Esophagus muscularis mucosa (tissue), 4 donors: Measurements from ENCODE around the gene NBAS. TPM values are rescaled to one million over a fixed set of nuclear protein-coding genes. Genes with fewer than 3 reads are reported as not detected.
A peak's percentile ranks its signal among the peaks of the same experiment; 100 is the strongest.

Experiments
- DNase-seq: peaks from one replicate; pipeline ENCODE4 v3.0.0-alpha.2; 2017; ENCODE audit errors: extremely low spot score
- H3K27ac ChIP-seq, 4 donors: fragments of 200-600 bp; sonication (generic); replicated peaks in 1 of 4; 1 replicate in 3 of 4; 2 replicates in 1 of 4; pipeline ENCODE4 v1.5.1; 2016 to 2019; ENCODE audit warnings: mild to moderate bottlenecking in 1 of 4
- H3K27me3 ChIP-seq, 4 donors: fragments of 200-600 bp; sonication (generic); one replicate each; pipeline versions ENCODE4 v1.5.1 to v1.6.0; 2016 to 2019
- H3K36me3 ChIP-seq, 4 donors: fragments of 200-600 bp; sonication (generic); one replicate each; pipeline ENCODE4 v1.5.1; 2016 to 2019
- H3K4me1 ChIP-seq, 4 donors: fragments of 200-600 bp; sonication (generic); one replicate each; pipeline ENCODE4 v1.5.1; 2016 to 2019
- H3K4me3 ChIP-seq, 4 donors: fragments of 200-600 bp; sonication (generic); 1 replicate in 2 of 4; 2 replicates in 2 of 4; pipeline ENCODE4 v1.5.1; 2016 to 2019; ENCODE audit warnings: mild to moderate bottlenecking in 4 of 4, moderate library complexity in 1 of 4
- H3K9me3 ChIP-seq, 4 donors: fragments of 200-600 bp; sonication (generic); 1 replicate in 3 of 4; 2 replicates in 1 of 4; pipeline ENCODE4 v1.5.1; 2016 to 2019
- EP300 ChIP-seq: sonication (generic); formaldehyde crosslinking; IDR thresholded peaks from one replicate; pipeline ENCODE4 v1.6.1; 2017; ENCODE audit warnings: antibody characterized with exemption
- POLR2A ChIP-seq: fragments of 450-650 bp; IDR thresholded peaks from one replicate; pipeline ENCODE4 v1.6.1; 2017; ENCODE audit warnings: antibody characterized with exemption, moderate library complexity, mild to moderate bottlenecking, low read depth
- POLR2AphosphoS5 ChIP-seq, 2 donors: sonication (generic); formaldehyde crosslinking; IDR thresholded peaks; one replicate each; pipeline ENCODE4 v1.6.1; 2017; ENCODE audit warnings: antibody characterized with exemption in 2 of 2
- WGBS: methylation state at CpG from one replicate; pipeline ENCODE4 v1.1.5; 2018; 5-methylcytosine and 5-hydroxymethylcytosine counted together
- intact Hi-C: fragments of 100-400 bp; cut with DNase I; formaldehyde crosslinking; loops from one replicate; pipeline ENCODE4 v1.15.1; 2023
- total RNA-seq, 4 donors: library from RNA; depleted of rRNA; stranded (reverse); fragments of >200 nt; gene quantifications; one replicate each; pipeline versions ENCODE4 v1.1.0 to v1.2.1, GENCODE V29; 2016
- TF ChIP-seq, protein P1 (sequence below), 3 experiments: fragments of 200-600 bp in 2 of 3; fragments of 450-650 bp in 1 of 3; sonication (generic) in 2 of 3; IDR thresholded peaks; one replicate each; pipeline ENCODE4 v1.5.1; 2017 to 2019; ENCODE audit warnings: antibody characterized with exemption in 3 of 3, mild to moderate bottlenecking in 2 of 3, moderate library complexity in 1 of 3

NBAS gene
- total RNA-seq, 4 donors from 2014 or later = 39.2 to 43.6 (median 42.0) TPM

DNA sequence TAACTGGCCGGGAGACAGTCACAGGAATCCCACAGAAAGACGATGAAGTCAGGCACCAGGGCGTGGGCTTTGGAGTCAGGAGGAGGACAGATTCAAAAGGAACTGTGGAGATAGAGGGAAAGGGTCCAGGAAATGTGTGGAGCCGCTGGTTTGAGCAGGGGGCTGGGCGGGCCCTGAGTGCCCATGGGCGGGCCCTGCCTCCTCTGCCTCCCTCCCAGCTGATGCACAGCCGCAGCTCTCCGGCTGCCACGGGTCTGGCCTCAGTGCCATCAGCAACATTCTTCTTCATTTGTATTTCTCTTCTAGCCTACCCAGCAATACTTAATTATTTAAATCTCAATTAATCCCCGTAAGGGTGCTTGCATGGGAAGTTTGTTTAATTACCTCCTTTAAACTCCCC lies 432.3 kb downstream of the NBAS start:
- TF ChIP-seq POLR2A (no peak), EP300 (no peak), POLR2AphosphoS5 (IDR thresholded peaks at IDR 0.05) (no peak)
- TF ChIP-seq, protein P1, sequence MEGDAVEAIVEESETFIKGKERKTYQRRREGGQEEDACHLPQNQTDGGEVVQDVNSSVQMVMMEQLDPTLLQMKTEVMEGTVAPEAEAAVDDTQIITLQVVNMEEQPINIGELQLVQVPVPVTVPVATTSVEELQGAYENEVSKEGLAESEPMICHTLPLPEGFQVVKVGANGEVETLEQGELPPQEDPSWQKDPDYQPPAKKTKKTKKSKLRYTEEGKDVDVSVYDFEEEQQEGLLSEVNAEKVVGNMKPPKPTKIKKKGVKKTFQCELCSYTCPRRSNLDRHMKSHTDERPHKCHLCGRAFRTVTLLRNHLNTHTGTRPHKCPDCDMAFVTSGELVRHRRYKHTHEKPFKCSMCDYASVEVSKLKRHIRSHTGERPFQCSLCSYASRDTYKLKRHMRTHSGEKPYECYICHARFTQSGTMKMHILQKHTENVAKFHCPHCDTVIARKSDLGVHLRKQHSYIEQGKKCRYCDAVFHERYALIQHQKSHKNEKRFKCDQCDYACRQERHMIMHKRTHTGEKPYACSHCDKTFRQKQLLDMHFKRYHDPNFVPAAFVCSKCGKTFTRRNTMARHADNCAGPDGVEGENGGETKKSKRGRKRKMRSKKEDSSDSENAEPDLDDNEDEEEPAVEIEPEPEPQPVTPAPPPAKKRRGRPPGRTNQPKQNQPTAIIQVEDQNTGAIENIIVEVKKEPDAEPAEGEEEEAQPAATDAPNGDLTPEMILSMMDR (IDR thresholded peaks at IDR 0.05) = no peak
- Histone ChIP-seq H3K27ac (peak overlapping the region in 1 of 4 donors; percentile 25), H3K27me3 (no peaks in the 10 kb centered on the region), H3K36me3 (no peaks in the 10 kb centered on the region), H3K9me3 (no peaks in the 10 kb centered on the region), H3K4me3 (no peak overlapping the region), H3K4me1 (peaks cover 0 to 28% (median 17%) of the 10 kb centered on the region in 4 donors)
- 75% methylated on average over 10 of the region's 10 CpGs for WGBS
- DNase-seq = no peak
- intact Hi-C loops = no loop called here

DNA sequence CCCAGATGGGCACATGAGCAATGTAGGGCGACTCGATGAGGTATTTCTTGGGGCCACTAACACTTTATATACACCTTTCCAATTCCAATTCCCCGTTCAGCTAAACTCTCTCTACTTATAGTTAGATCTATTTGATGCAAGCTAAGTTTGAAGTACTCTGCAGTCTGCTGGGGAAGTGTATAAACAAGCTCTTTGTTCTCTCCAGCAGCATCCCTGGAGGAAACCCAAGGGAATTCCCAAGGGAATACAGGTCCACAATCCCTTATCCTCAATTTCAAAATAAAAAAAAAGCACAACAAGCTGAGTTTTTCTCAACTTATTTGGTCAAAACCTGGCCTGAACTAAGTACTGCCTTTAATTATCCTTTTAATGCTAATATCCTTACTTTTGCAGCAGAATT lies 433.3 kb downstream of the NBAS start:
- H3K4me1 ChIP-seq = peaks cover 0 to 28% (median 17%) of the 10 kb centered on the region in 4 donors
- H3K27ac ChIP-seq = no peak overlapping the region
- H3K4me3 ChIP-seq = no peak overlapping the region
- TF ChIP-seq POLR2AphosphoS5 (IDR thresholded peaks at IDR 0.05) = no peak
- no peak for TF ChIP-seq POLR2A
- TF ChIP-seq, protein P1 (IDR thresholded peaks at IDR 0.05) = no peak
- no peak for TF ChIP-seq EP300
- no peaks in the 10 kb centered on the region for H3K36me3 ChIP-seq
- H3K27me3 ChIP-seq = no peaks in the 10 kb centered on the region
- 72% methylated on average over 3 of the region's 3 CpGs for WGBS
- intact Hi-C loops = no loop called here
- no peak for DNase-seq
- no peaks in the 10 kb centered on the region for H3K9me3 ChIP-seq

DNA sequence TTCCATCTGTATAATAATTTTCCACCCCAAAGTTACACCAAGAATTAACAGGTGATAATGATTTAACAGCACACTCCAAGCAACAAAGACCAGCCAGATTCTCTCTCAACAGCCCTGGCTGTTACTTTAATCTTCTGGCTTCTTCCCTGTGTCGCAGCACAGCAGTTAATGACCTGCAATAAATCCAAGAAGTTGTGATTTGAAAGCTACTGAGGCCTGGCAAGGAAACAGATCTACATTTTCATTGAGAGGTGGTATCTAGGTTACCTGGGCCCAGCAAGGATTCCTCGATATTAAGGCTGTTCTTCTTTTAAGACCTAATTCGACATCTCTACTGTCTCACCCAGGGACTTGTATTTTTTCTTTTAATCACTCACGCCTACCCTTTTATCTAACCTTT lies 433.8 kb downstream of the NBAS start:
- intact Hi-C loops = no loop called here
- DNase-seq = no peak
- Histone ChIP-seq H3K27ac (no peak overlapping the region), H3K9me3 (no peaks in the 10 kb centered on the region), H3K27me3 (no peaks in the 10 kb centered on the region), H3K4me1 (peaks cover 0 to 28% (median 17%) of the 10 kb centered on the region in 4 donors), H3K36me3 (no peaks in the 10 kb centered on the region), H3K4me3 (no peak overlapping the region)
- no peak for TF ChIP-seq POLR2AphosphoS5 (IDR thresholded peaks at IDR 0.05)
- no peak for TF ChIP-seq EP300
- TF ChIP-seq POLR2A = no peak
- TF ChIP-seq, protein P1 (IDR thresholded peaks at IDR 0.05) = no peak
- WGBS = 84% methylated on average over 4 of the region's 4 CpGs

DNA sequence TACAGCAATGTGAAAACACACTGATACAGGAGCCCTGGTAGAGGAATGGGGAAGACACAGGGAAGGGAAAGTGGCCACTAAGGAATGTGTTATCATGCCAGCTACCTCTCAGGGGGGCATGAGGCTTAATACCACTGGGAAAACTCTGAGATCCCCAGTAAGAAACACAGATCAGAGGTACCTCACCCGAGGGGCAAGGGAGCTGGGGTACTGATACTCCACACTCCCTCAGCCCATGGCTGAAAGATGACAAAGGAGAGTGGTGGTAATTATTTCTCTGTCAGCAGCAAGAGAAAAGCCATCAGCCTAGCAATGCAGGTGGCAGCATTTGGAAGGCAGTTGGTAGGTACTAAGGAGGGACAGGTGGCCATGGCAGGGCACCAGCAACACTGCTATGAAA lies 434.8 kb downstream of the NBAS start:
- intact Hi-C loops = no loop called here
- TF ChIP-seq POLR2A = no peak
- no peak for TF ChIP-seq POLR2AphosphoS5 (IDR thresholded peaks at IDR 0.05)
- TF ChIP-seq EP300 = no peak
- TF ChIP-seq, protein P1 (IDR thresholded peaks at IDR 0.05) = no peak

DNA sequence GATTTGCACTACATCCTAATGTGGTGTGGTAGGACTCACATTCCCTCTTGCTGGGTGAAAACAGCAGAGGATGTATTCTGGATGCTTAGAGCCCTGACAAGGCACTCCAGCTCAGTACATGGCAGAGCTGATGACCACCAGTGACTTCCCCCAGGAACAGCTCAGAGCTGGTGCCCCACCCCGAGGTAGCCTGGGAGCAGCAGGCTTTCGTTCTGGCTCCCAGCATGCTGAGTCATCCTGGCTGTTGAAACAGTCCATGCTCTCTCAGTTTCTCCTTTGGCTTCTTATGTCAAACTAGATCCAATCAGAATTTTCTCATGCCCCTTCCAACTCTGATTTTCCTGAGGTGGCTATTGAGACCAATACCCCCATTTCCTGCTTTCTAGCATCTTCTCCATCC lies 438.2 kb downstream of the NBAS start:
- H3K27me3 ChIP-seq = no peaks in the 10 kb centered on the region

More for the DNA sequence above, 434.8 kb downstream of the NBAS start:
- Histone ChIP-seq H3K4me1 (peaks cover 0 to 28% (median 17%) of the 10 kb centered on the region in 4 donors), H3K9me3 (no peaks in the 10 kb centered on the region), H3K4me3 (no peak overlapping the region), H3K36me3 (no peaks in the 10 kb centered on the region), H3K27ac (no peak overlapping the region), H3K27me3 (no peaks in the 10 kb centered on the region)
- DNase-seq = no peak
- 85% methylated on average over 1 of the region's 1 CpG for WGBS

More for the DNA sequence above, 438.2 kb downstream of the NBAS start:
- H3K36me3 ChIP-seq = no peaks in the 10 kb centered on the region
- H3K9me3 ChIP-seq = no peaks in the 10 kb centered on the region
- DNase-seq = no peak
- H3K27ac ChIP-seq = no peak overlapping the region
- H3K4me3 ChIP-seq = no peak overlapping the region
- TF ChIP-seq, protein P1 (IDR thresholded peaks at IDR 0.05) = no peak
- TF ChIP-seq EP300 (no peak), POLR2AphosphoS5 (IDR thresholded peaks at IDR 0.05) (no peak), POLR2A (no peak)
- intact Hi-C loops = no loop called here
- 60% methylated on average over 2 of the region's 2 CpGs for WGBS
- peaks cover 0 to 11% (median 2%) of the 10 kb centered on the region in 4 donors for H3K4me1 ChIP-seq
